ENCODE results near the gene GAPVD1.

GAPVD1 gene

DNA sequence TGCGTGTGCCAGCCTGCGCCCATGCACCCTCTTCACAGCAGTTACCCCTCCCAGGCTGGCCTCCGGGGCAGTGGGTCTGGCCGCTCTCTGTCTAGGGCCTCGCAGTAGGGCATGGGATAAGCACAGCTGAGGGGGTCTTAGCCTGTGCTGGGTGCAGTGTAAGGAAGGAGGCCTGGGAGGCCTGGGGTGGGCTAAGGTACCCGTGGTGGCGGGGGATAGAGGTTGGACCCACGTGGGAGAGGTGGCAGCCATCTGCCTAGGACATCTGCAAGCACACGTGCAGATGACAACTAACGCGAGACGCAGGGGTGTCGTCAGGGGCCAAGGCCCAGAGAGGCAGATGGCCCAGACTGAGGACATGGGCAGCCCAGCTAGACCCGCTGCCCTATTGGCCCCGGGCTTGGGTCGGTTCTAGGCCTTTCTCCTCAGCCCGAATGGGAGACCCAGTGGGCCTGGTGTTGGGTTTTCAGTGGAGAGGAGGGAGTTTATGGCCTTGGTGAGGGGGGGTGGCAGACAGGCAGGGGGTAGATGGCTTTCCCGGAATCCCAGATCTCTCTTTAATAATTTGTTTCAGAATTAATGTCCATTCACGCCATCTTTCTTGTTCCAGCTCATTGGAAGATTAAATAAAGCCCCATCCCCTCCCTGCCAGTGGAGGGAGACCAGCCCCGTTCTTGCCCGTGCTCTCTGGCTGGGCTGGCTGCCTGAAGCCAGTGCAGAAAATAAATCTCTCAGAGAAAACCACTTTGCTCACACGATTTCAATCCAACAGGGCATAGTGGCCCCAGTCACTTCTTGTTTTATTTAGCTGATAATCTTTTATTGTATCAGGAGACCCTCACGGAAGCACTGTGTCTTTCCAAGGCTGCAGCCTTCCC is 154.2 kb downstream of the GAPVD1 start:
- H4K20me1 ChIP-seq (ENCODE audit: insufficient read depth, low read length), result no peaks in the 10 kb centered on the region
- no peak overlapping the region for H3K9ac ChIP-seq (ENCODE audit: low read depth, low read length)
- ATAC-seq (ENCODE audit: insufficient read depth, low read depth) (no peak), DNase-seq (no peak)
- H3K9me3 ChIP-seq (ENCODE audit: insufficient read depth, low read length, severe bottlenecking), result no peaks in the 10 kb centered on the region
- H3K4me2 ChIP-seq (ENCODE audit: insufficient read depth, low read length), result no peak overlapping the region
- no peak overlapping the region for H3K27ac ChIP-seq (ENCODE audit: low read length)
- TF ChIP-seq, protein P1, sequence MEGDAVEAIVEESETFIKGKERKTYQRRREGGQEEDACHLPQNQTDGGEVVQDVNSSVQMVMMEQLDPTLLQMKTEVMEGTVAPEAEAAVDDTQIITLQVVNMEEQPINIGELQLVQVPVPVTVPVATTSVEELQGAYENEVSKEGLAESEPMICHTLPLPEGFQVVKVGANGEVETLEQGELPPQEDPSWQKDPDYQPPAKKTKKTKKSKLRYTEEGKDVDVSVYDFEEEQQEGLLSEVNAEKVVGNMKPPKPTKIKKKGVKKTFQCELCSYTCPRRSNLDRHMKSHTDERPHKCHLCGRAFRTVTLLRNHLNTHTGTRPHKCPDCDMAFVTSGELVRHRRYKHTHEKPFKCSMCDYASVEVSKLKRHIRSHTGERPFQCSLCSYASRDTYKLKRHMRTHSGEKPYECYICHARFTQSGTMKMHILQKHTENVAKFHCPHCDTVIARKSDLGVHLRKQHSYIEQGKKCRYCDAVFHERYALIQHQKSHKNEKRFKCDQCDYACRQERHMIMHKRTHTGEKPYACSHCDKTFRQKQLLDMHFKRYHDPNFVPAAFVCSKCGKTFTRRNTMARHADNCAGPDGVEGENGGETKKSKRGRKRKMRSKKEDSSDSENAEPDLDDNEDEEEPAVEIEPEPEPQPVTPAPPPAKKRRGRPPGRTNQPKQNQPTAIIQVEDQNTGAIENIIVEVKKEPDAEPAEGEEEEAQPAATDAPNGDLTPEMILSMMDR (IDR thresholded peaks at IDR 0.05; ENCODE audit: borderline replicate concordance, extremely low read depth, low read length, poor library complexity, severe bottlenecking), result no peak
- TF ChIP-seq EZH2 (IDR thresholded peaks at IDR 0.05; ENCODE audit: borderline replicate concordance, low read depth, low read length, severe bottlenecking), result no peak
- H2AFZ ChIP-seq (ENCODE audit: low read depth, low read length), result no peak overlapping the region
- H3K36me3 ChIP-seq (ENCODE audit: insufficient read depth, low read length), result no peaks in the 10 kb centered on the region
- H3K79me2 ChIP-seq (ENCODE audit: insufficient read depth, low read length), result no peaks in the 10 kb centered on the region
- H3K27me3 ChIP-seq (ENCODE audit: insufficient read depth, low read length, poor library complexity), result no peaks in the 10 kb centered on the region
- no peak overlapping the region for H3K4me3 ChIP-seq (ENCODE audit: low read depth in 1 of 2, low read length in 2 of 2)
- no peaks in the 10 kb centered on the region for H3K4me1 ChIP-seq (ENCODE audit: insufficient read depth, low read length)

DNA sequence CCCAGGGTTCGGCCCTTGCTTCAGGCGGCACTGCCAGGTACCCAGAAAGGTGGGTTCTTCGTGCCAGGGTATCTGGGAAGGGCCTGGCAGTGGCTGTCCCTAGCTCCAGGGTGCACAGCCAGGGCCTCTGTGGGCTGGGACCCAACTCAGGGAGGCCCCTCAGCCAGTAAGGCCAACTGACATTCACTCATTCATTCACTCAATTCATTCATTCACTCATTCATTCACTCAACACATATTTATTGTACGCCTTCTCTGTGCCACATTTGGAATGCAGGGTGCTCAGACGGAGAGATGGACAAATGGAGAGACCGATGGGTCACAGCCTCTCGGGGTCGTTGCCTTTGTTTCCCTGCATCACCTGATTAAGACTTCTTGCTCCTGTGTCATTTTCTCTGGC is 154.9 kb downstream of the GAPVD1 start:
- Histone ChIP-seq H2AFZ (ENCODE audit: low read depth, low read length) (no peak overlapping the region), H3K4me3 (ENCODE audit: low read depth in 1 of 2, low read length in 2 of 2) (no peak overlapping the region)

More for the DNA sequence above, 154.9 kb downstream of the GAPVD1 start:
- Histone ChIP-seq H3K79me2 (ENCODE audit: insufficient read depth, low read length) (no peaks in the 10 kb centered on the region), H3K27ac (ENCODE audit: low read length) (no peak overlapping the region), H4K20me1 (ENCODE audit: insufficient read depth, low read length) (no peaks in the 10 kb centered on the region), H3K4me1 (ENCODE audit: insufficient read depth, low read length) (no peaks in the 10 kb centered on the region), H3K4me2 (ENCODE audit: insufficient read depth, low read length) (no peak overlapping the region), H3K9me3 (ENCODE audit: insufficient read depth, low read length, severe bottlenecking) (no peaks in the 10 kb centered on the region), H3K9ac (ENCODE audit: low read depth, low read length) (no peak overlapping the region), H3K36me3 (ENCODE audit: insufficient read depth, low read length) (no peaks in the 10 kb centered on the region), H3K27me3 (ENCODE audit: insufficient read depth, low read length, poor library complexity) (no peaks in the 10 kb centered on the region)
- DNase-seq (no peak), ATAC-seq (ENCODE audit: insufficient read depth, low read depth) (no peak)
- no peak for TF ChIP-seq EZH2 (IDR thresholded peaks at IDR 0.05; ENCODE audit: borderline replicate concordance, low read depth, low read length, severe bottlenecking)
- TF ChIP-seq, protein P1 (IDR thresholded peaks at IDR 0.05; ENCODE audit: borderline replicate concordance, extremely low read depth, low read length, poor library complexity, severe bottlenecking), result no peak

Data from DND-41 (cell line).